Adrenal gland (tissue), 12 donors: ENCODE data around the gene ACTR6. TPM values are rescaled to one million over a fixed set of nuclear protein-coding genes. Genes with fewer than 3 reads are reported as not detected.
"Not testable (repeated sequence)": the region's sequence is repeated elsewhere in the genome, so short reads cannot be mapped to it uniquely, and the experiment has no call there.

ENCODE experiments used
- DNase-seq, 7 donors: peaks; one replicate each; pipeline ENCODE4 v3.0.0-alpha.2; 2019 to 2020
- H3K27ac ChIP-seq, 5 donors: fragments of 200-600 bp; sonication (generic) in 4 of 5; 1 replicate in 3 of 5; 2 replicates in 2 of 5; pipeline versions ENCODE4 v1.5.1 to v1.8.0; 2016 to 2020; ENCODE audit warnings: mild to moderate bottlenecking in 1 of 5
- H3K27me3 ChIP-seq: fragments of 200-600 bp; 2 replicates; pipeline ENCODE4 v1.8.0; 2021
- H3K36me3 ChIP-seq, 2 donors: fragments of 200-600 bp; replicated peaks in 1 of 2; 1 replicate in 1 of 2; 2 replicates in 1 of 2; pipeline versions ENCODE4 v1.5.1 to v1.8.0; 2018 to 2022
- H3K4me1 ChIP-seq, 2 donors: fragments of 200-600 bp; replicated peaks in 1 of 2; 1 replicate in 1 of 2; 2 replicates in 1 of 2; pipeline versions ENCODE4 v1.5.1 to v1.8.0; 2018 to 2021
- H3K4me3 ChIP-seq, 4 donors: fragments of 200-600 bp; sonication (generic) in 3 of 4; one replicate each; pipeline ENCODE4 v1.5.1; 2016 to 2018
- H3K9me3 ChIP-seq, 3 donors: fragments of 200-600 bp; sonication (generic) in 1 of 3; replicated peaks in 1 of 3; 1 replicate in 2 of 3; 2 replicates in 1 of 3; pipeline versions ENCODE4 v1.5.1 to v1.8.0; 2016 to 2021
- POLR2A ChIP-seq, 2 donors: fragments of 450-650 bp; IDR thresholded peaks; one replicate each; pipeline ENCODE4 v1.6.1; 2017; ENCODE audit warnings: antibody characterized with exemption in 2 of 2, mild to moderate bottlenecking in 2 of 2, moderate library complexity in 1 of 2
- WGBS, 4 donors: extraction: QIAGEN DNeasy Blood & Tissue Kit in 2 of 4; methylation state at CpG; one replicate each; pipeline versions ENCODE4 v1.1.5 to v1.1.7; 2013 to 2017; 5-methylcytosine and 5-hydroxymethylcytosine counted together
- intact Hi-C, 2 donors: fragments of 100-400 bp; cut with DNase I; formaldehyde crosslinking; loops; one replicate each; pipeline versions ENCODE4 v1.14.1 to v1.15.0; 2022 to 2023
- polyA plus RNA-seq, 3 donors: library from polyadenylated mRNA; stranded (reverse); fragments of 200-250 nt in 2 of 3; fragments of 350-450 nt in 1 of 3; fragmentation: Illumina TruSeq in 1 of 3; extraction: RNeasy Lipid Tissue Mini Kit (QIAGEN cat#74804) in 1 of 3; gene quantifications; one replicate each; pipeline ENCODE4 v1.2.3, GENCODE V29; 2013 to 2014
- total RNA-seq, 9 donors: library from RNA; depleted of rRNA in 4 of 9; stranded (reverse); fragments of >200 nt in 4 of 9; fragments of 120-200 nt in 1 of 9; fragmentation: NEBNext Ultra II Directional in 1 of 9; extraction: Animal tissue kit (Norgen Biotek cat#: 25700) in 1 of 9; gene quantifications; one replicate each; pipeline versions ENCODE4 v1.1.0 to v1.2.4, GENCODE V29; 2013 to 2023
- TF ChIP-seq, protein P1 (sequence below), 6 experiments: fragments of 450-650 bp in 4 of 6; fragments of 200-600 bp in 2 of 6; sonication (generic) in 1 of 6; IDR thresholded peaks; 1 replicate in 5 of 6; 2 replicates in 1 of 6; pipeline versions ENCODE4 v1.5.1 to v1.8.0; 2016 to 2021; ENCODE audit warnings: antibody characterized with exemption in 6 of 6, mild to moderate bottlenecking in 2 of 6, moderate library complexity in 1 of 6
- donor health status: healthy with polysubstance abuse.
- donor health status: Bipolar disorder and iron deficiency.
- donor health status: DM: yes; HTN: yes; CAD: no.
- donor health status: DM: no; HTN: no; CAD: no.
- donor health status: DM: no; HTN: no; CAD: no.
- donor health status: DM: yes; HTN: yes; CAD: no.

The ACTR6 gene
- total and polyA plus RNA-seq, 12 donors, result 5.4 to 30.1 (median 23.3) TPM

DNA sequence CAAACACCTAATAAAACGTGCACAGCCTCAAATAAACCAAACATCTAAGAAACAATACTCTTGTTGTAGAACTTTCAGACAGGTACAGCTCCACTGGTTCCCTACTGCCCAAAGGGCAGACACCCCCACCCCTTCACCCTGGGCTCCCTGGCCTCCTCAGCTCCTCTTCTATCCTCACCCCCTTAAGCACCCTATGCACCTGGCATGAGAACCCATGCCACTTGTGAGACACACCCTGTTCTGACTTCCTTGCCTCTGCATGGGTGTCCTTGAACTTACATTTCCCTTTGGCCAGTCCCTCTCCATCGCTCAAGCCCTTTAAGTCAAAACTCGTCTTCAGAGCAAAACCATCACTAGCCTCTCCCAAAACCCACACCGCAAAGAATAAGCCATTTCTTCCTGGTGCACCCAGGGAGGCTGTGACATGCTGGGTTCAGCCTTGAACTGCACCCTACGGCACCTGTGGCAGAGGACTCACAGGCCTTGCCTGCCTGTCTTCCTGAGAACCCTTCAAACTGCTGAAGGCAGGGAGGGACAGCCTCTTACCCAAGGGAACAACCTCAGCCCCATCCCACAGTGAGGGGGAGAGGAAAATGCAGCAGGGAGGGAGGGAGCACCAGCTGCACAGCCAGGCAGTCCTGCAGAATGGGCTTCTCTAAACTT, 12.6 kb upstream of the ACTR6 start:
- Histone ChIP-seq H3K27me3 (no peaks in the 10 kb centered on the region), H3K9me3 (no peaks in the 10 kb centered on the region), H3K4me3 (no peak overlapping the region), H3K27ac (no peak overlapping the region), H3K36me3 (no peaks in the 10 kb centered on the region), H3K4me1 (no peaks in the 10 kb centered on the region)
- 87 to 96% (median 93%) methylated on average over 5 of the region's 5 CpGs for WGBS, 4 donors
- intact Hi-C loops, result no loop called here
- TF ChIP-seq, protein P1, sequence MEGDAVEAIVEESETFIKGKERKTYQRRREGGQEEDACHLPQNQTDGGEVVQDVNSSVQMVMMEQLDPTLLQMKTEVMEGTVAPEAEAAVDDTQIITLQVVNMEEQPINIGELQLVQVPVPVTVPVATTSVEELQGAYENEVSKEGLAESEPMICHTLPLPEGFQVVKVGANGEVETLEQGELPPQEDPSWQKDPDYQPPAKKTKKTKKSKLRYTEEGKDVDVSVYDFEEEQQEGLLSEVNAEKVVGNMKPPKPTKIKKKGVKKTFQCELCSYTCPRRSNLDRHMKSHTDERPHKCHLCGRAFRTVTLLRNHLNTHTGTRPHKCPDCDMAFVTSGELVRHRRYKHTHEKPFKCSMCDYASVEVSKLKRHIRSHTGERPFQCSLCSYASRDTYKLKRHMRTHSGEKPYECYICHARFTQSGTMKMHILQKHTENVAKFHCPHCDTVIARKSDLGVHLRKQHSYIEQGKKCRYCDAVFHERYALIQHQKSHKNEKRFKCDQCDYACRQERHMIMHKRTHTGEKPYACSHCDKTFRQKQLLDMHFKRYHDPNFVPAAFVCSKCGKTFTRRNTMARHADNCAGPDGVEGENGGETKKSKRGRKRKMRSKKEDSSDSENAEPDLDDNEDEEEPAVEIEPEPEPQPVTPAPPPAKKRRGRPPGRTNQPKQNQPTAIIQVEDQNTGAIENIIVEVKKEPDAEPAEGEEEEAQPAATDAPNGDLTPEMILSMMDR (IDR thresholded peaks at IDR 0.05), result no peak
- TF ChIP-seq POLR2A (IDR thresholded peaks at IDR 0.05), result no peak
- DNase-seq, result no peak

DNA sequence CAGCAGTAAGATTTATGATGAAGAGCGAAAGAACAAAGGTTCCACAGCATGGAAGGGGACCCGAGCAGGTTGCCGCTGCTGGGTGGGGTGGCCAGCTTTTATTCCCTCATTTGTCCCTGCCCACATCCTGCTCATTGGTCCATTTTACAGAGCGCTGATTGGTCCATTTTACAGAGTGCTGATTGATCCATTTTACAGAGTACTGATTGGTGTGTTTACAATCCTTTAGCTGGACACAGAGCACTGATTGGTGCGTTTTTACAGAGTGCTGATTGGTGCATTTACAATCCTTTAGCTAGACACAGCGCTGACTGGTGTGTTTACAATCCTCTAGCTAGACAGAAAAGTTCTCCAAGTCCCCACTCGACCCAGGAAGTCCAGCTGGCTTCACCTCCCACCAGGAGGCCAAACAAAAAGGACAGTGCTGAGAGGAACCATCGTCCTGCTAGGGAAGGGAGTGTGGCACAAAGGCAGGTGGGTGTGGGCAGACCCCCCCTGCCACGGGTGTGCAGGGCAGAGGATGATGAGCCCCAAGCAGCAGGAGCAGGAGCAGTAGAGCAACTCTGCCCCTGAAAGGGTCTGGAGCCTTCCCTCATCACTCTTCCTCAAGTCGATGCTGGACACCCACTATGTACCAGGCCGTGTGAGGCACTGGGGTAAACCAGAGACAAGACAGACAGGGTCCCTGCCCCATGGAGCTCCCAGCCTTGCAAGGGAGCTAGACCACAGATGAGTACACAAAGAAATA, 11.6 kb upstream of the ACTR6 start:
- H3K36me3 ChIP-seq, intact Hi-C loops, H3K9me3 ChIP-seq, H3K4me1 ChIP-seq, DNase-seq, H3K27me3 ChIP-seq, H3K4me3 ChIP-seq, H3K27ac ChIP-seq: not testable (repeated sequence)
- WGBS, 4 donors, result 92 to 95% (median 93%) methylated on average over 10 to 11 of the region's 11 CpGs

DNA sequence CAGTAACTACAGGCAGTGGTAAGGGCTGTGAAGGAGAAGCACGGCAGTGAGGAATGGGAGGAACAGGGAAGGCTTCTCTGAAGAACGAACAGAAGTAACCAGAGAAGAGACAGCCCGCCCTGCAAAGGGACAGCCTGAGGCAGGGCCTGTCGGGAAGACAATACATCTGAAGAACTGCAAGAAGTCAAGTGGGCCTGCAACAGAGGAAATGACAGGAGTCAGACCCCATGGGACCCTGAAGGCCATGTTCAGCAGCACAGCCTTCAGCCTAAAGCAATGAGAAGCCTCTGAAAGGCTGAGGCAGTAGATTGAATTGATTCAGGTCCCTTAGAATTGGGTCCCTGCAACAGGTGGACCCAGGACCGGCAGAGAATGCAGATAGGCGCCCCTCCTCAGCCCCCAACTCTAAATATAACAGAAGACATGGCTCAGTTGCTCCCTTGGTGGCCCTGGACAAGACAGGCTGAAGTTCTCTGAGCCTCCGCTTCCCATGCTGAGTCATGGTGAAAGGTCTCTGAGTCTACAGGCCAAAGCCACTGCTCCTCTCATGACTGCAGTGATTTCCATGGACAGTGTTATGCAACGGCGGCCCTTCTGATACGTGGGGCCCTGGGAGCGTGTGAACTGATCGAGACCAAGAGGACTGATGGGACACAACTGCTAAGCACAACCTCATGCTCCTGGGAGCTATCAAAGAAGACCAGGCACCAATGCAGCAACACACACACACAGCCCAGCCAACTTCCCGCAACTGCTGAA, 10.8 kb upstream of the ACTR6 start:
- H3K9me3 ChIP-seq, result no peaks in the 10 kb centered on the region
- no peaks in the 10 kb centered on the region for H3K36me3 ChIP-seq
- intact Hi-C loops, result no loop called here
- TF ChIP-seq POLR2A (IDR thresholded peaks at IDR 0.05), result no peak
- TF ChIP-seq, protein P1 (IDR thresholded peaks at IDR 0.05), result no peak
- no peak for DNase-seq
- WGBS, 4 donors, result 87 to 94% (median 92%) methylated on average over 6 to 13 of the region's 13 CpGs
- H3K27me3 ChIP-seq, result no peaks in the 10 kb centered on the region
- H3K4me3 ChIP-seq, result no peak overlapping the region
- H3K27ac ChIP-seq, result no peak overlapping the region
- H3K4me1 ChIP-seq, result no peaks in the 10 kb centered on the region

DNA sequence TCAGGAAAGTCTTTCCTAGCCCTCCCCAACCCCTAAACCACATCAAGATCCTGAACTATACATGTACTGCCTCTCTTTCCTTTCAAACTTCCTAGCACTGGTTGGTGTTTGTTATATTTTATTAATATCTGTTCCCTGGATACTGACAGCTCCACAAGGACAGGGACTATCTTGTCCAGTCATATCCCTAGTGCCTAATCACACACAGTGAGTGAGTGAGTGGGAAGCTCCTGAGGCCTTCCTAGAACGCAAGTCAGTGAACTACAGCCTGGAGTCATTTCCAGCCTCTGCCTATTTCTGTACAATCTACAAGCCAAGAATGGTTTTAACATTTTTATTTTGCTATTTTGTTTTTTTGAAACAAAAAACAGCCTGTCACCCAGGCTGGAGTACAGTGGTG, 7.5 kb upstream of the ACTR6 start:
- WGBS, 4 donors, result 67 to 86% (median 73%) methylated on average over 1 of the region's 1 CpG
- Histone ChIP-seq H3K4me3 (no peak overlapping the region), H3K9me3 (no peaks in the 10 kb centered on the region), H3K27me3 (no peaks in the 10 kb centered on the region), H3K27ac (no peak overlapping the region), H3K36me3 (no peaks in the 10 kb centered on the region), H3K4me1 (no peaks in the 10 kb centered on the region)
- TF ChIP-seq POLR2A (IDR thresholded peaks at IDR 0.05), result no peak
- TF ChIP-seq, protein P1 (IDR thresholded peaks at IDR 0.05), result no peak
- DNase-seq, result peak in 1 of 7 donors; percentile 37
- intact Hi-C loops, result no loop called here
